Activated naive CD4-positive, alpha-beta T cell treated with anti-CD3 and anti-CD28 coated beads, Interleukin-2, amount 50 U/mL, for 72 hours (primary cell): ENCODE results near the gene EBI3. TPM values are rescaled to one million over a fixed set of nuclear protein-coding genes. Genes with fewer than 3 reads are reported as not detected.
"Not testable (repeated sequence)": the region's sequence is repeated elsewhere in the genome, so short reads cannot be mapped to it uniquely, and the experiment has no call there.

Source experiments
- ATAC-seq, 2 donors: fragments of 150-1000 bp; cut with Tn5 transposase; 2 replicates each; pipeline ENCODE4 v1.10.0; 2021; ENCODE audit warnings: mild to moderate bottlenecking in 2 of 2, moderate library complexity in 2 of 2
- DNase-seq, 2 donors: peaks; one replicate each; pipeline ENCODE4 v3.0.0; 2021 to 2022; ENCODE audit warnings: low spot score in 2 of 2
- H3K27ac Mint-ChIP-seq, 2 donors: one replicate each; pipeline ENCODE4 v1.8.0; 2022; ENCODE audit warnings: mild to moderate bottlenecking in 2 of 2, mixed read lengths in 2 of 2
- H3K36me3 Mint-ChIP-seq, 2 donors: one replicate each; pipeline ENCODE4 v1.8.0; 2022; ENCODE audit warnings: mixed read lengths in 2 of 2
- H3K9me3 Mint-ChIP-seq, 2 donors: one replicate each; pipeline ENCODE4 v1.8.0; 2022; ENCODE audit warnings: mixed read lengths in 2 of 2
- total RNA-seq, 2 donors: library from RNA; stranded (reverse); gene quantifications; one replicate each; pipeline ENCODE4 v1.2.3, GENCODE V29; 2022

The EBI3 gene
- total RNA-seq: 10 to 100 TPM in 1 of 2 donors, 1 to 10 TPM in 1; 1.4 to 34.9 TPM

DNA sequence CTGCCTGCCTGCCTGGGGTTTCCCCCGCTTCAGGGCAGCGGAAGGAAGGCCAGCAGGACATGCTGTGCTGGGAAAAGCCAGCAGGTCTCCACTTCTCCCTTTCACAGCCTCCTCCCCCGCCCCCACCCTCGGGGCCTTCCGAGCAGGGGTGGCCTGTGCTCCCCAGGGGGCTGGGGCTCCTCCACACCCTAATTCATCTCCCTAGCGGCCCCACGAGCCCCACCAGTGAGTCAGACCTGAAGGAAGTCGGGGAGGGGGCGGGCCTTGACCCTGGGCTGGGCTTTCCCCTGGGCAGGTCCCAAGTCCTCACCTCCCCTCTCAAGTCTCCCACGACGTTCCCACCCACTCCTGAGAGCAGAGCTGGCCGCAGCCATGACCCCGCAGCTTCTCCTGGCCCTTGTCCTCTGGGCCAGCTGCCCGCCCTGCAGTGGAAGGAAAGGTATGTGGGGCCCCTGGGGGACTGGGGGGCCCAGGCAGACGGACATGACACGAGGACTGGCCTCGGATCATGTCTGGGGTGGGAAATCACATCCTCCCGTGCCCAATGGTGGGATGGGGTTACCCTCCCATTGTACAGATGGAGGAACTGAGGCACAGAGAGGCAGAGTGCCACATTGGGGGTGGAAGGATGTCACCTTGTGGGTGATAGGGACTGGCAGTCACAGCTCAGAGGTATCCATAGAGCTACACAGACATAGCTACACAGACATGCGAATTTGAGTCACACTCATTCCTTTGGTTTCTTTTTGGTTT is at the start of gene EBI3:
Gene EBI3 (plus strand): TSS at position 345 of the 753 bp plus-strand sequence. CDS start 28 bp downstream, at position 373.
- Mint-ChIP-seq H3K36me3 (no peaks in the 10 kb centered on the region), H3K9me3 (no peaks in the 10 kb centered on the region), H3K27ac (peak within 1 kb of the TSS in 1 of 2 donors; percentile 25)
- ATAC-seq (peak; percentile 86 to 89), DNase-seq (peak; percentile 67 to 80)

DNA sequence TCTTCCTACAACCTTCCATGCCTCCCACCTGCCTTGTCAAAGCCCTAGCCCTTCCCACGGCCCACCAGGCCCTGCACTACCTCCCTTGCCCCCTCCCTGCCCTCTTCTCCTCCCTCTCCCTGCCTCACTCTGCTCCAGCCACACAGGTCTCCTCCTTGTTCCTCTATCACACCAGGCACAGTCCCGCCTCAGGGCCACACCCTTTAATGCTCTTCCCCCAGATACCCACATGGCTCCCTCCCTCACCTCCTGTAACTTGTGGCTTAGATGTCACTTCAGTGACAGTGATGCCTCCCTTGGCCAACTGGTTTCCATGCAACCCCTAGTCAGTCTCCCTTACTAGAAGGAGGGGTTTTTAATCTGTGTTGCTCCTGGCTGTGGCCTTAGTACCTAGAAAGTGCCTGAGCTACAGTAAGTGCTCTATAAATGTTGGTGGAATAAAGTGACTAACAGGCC is 48.2 kb upstream of the EBI3 start:
- H3K27ac Mint-ChIP-seq: peak overlapping the region in 1 of 2 donors; percentile 62
- no peaks in the 10 kb centered on the region for H3K9me3 Mint-ChIP-seq
- ATAC-seq (no peak), DNase-seq (no peak)
- peaks cover 10% of the 10 kb centered on the region in 2 donors for H3K36me3 Mint-ChIP-seq

DNA sequence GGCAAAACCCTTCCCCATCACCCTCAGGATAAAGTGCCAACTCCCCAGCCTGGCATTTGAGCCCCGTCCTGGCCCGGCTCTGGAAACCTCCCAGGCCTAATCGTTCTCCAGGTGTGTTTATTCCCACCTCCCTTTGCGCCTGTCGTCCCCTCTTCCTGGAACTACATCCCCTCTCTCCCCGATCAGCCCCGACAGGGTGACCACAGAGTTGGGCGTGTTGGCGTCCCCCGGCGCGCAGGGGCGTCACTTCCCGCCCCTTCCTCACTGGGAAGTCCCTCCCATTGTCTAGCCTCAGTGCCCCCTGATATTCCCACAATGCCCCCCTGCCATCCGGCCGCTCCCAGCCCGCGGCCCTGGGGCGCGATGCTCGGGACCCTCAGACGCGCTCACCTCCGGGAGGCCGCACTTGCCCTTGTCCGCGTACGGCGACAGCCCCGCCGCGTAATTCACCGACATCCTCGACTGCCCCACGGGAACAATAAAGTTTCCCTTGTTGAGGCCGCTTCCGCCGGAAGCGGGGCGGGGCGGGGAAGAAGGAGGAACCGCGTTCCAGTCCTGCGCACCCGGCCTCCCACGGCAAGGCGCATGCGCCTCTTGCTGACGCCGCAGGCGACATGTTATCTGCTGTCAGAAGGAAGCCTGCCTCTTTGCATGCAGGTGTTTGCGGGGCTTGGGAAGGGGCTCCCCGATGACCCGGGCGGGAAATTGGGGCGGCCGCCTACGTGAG is 47.1 kb upstream of the EBI3 start, which contains the start of the genes ANKRD24 and SIRT6:
Gene ANKRD24 (plus strand): TSS at position 606 of the 727 bp plus-strand sequence. CDS start 3,737 bp downstream, outside the sequence.
Gene SIRT6 (minus strand): TSS at position 480 of the 727 bp plus-strand sequence. CDS start 24 bp downstream, at position 456.
- peak; percentile 91 to 93 for ATAC-seq
- Mint-ChIP-seq H3K36me3 (peaks cover 10% of the 10 kb centered on the region in 2 donors), H3K27ac (peak within 1 kb of the TSS; percentile 98 to 100), H3K9me3 (no peaks in the 10 kb centered on the region)
- peak; percentile 93 to 97 for DNase-seq

DNA sequence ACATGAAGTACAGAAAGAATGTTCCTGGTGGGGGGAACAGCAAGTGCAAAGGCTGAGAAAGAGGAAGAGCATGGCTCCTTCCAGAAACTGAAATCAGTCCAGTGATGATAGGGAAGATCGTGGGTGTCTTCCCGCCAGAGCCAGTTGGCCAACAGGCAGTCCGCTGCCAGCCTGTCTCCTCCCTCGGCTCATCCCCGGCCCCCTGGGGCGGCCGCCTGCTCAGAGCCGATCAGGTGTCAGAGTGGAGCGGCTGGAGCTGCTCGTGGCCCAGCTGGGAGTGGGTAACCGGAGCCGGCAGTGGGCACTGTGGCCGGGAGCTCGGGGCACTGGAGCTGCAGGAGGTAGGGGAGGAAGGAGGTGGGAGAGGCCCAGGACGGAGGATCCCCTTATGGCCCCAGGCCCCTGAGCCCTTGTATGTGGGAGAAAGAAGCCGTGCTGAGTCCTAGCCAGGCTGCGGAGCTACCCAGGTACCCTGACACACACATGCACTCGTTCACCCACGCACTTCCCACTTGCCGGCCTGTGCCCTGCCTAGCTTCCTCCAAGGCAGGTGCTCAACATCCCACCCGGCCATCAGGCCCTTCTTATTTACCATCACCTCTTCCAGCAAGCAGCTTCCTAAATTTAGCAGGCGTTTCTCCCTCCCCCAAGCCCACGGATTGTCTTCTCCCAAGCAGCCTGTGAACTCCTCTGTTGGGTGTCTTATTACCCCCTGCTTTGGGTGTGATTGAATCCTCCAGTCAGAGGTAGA is 45.2 kb upstream of the EBI3 start:
- no peak for ATAC-seq
- DNase-seq: no peak
- H3K36me3 Mint-ChIP-seq: peaks cover 10% of the 10 kb centered on the region in 2 donors
- no peaks in the 10 kb centered on the region for H3K9me3 Mint-ChIP-seq
- no peak overlapping the region for H3K27ac Mint-ChIP-seq

DNA sequence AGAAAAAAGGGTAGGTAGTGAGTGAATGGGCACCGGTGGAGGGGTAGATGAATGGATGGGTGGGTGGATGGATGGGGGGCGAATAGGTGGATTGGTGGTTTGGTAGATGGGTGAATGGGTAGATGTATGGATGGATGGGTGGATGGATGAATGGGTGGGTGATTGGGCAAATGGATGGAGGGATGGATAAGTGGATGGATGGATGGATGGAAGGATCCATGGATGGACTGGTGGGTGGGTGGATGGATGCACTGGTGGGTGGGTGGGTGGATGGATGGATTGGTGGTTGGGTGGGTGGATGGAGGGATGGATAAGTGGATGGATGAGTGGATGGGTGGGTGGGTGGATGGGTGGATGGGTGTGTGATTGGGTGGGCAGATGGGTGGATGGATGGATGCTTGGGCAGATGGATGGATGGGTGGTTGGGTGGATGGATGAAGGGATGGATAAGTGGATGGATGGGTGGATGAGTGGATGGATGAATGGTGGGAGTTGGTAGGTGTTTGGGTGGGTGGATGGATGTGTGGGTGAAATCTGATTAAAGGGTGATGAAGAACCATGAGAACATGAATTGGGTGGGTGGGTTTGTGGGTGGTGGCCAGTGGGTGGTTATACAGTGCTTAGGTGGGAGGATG is 44.5 kb upstream of the EBI3 start:
- Mint-ChIP-seq H3K9me3 (no peaks in the 10 kb centered on the region), H3K36me3 (peaks cover 10% of the 10 kb centered on the region in 2 donors), H3K27ac (no peak overlapping the region)
- DNase-seq (no peak), ATAC-seq (no peak)

DNA sequence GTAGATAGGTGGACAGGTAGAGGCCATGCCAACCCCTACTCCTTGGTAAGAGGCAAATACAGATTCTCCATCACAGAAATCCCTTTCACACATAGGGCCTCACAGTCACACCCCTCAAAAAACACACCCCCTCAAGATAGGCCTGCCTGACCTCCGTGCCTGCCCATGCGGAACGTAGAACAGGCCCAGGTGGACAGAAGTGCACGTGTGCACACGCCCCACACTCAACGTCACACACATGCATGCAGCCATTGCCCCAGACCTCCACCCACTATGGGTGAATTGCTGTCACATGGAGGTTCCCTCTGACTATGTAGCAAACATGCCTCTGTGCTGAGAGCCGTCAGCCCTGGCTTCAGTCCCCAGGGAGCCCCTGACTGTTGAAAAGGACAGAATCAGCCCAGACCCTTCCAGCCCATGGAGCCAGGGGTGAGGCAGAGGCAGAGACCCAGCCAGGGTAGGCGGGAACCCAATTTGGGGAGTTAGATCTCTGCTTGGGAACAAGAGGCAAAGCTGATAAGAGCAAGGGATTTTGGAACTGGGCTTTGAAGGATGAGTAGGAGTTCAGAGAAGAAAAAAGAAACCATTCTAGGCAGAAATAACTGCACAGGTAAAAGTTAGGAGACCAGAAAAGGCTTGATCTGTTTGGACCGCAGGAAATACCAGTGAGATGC is 43.8 kb upstream of the EBI3 start:
- ATAC-seq (no peak), DNase-seq (no peak)
- H3K9me3 Mint-ChIP-seq: no peaks in the 10 kb centered on the region
- peaks cover 10% of the 10 kb centered on the region in 2 donors for H3K36me3 Mint-ChIP-seq
- no peak overlapping the region for H3K27ac Mint-ChIP-seq

DNA sequence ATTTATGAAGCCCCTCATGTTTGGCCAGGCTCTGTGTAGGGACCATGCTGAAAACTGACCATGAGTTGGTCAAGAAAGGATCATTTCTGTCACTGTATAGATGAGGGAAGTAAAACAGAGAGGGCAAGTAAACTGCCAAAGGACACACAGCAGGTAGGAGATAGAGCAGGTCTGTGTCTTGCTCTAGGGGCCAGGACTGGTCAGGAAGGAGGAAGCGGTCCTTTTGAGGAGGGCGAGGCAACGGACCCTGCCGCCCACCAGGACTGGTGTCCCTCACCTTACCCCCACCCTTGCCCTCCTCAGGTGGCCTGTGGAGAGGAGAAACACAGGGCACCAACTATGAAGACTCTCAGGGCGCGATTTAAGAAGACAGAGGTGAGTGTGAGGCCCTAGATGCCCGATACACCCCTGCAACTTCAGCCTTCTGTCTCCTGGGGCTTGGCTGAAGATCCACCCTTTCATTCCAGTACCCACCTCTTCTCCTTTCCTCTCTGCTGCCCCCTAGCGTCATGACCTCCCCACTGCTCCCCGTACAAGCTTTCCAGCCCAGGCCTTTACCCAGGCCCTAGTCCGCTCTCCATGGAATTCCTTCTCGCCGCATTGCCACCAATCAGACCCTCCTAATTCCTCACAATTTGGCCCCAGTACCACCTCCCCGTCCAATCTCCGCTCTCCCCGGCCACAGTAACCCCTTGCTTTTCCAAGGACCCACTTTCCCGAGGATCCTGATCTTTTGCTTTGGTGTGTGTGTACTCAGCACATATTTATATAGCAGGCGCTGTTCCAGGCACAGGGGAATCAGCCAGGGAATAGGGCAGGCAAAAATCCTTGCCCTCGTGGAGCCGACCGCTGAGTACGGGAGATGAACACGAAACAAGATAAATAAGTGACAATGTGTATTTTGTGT is 43.0 kb upstream of the EBI3 start:
- ATAC-seq (peak; percentile 53 to 62), DNase-seq (peak; percentile 67 to 92)
- no peak overlapping the region for H3K27ac Mint-ChIP-seq
- H3K36me3 Mint-ChIP-seq: peaks cover 10% of the 10 kb centered on the region in 2 donors
- H3K9me3 Mint-ChIP-seq: no peaks in the 10 kb centered on the region

DNA sequence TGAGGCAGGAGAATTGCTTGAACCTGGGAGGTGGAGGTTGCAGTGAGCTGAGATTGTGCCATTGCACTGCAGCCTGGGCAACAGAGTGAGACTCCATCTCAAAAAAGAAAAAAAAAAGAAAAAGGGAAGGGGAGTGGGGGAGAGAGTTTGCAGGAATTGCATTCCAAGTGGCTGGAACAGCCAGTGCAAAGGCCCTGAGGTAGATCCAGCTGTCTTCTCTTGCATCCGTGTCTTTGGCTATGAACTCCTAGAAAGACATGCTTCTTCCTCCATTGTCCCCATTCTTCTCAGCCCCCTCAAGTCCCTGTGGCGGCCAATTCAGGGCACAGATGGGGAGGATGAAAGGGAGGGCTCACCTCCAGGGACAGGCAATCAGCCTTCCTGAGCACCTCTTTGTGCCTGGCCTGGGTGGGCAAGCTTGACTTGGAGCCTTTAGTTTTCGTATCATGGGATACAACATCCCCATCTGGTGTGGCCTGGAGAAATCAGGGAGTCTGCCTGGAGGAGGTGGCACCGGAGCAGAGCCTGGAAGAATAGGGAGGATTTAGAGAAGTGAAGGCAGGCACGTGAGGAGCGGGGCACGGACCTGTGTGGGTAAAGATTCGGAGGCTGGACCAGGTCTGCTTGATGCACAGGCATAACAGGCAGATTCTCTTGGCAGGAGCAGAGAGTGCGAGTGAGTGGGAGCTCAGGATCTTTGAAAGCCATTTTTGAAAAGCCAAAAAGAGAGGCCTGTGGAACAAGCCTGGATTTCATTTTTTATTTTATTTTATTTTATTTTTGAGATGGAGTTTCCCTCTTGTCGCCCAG is 41.8 kb upstream of the EBI3 start:
- DNase-seq (no peak), ATAC-seq (no peak)
- H3K27ac Mint-ChIP-seq: no peak overlapping the region
- H3K9me3 Mint-ChIP-seq: no peaks in the 10 kb centered on the region
- peaks cover 3% of the 10 kb centered on the region in 2 donors for H3K36me3 Mint-ChIP-seq

DNA sequence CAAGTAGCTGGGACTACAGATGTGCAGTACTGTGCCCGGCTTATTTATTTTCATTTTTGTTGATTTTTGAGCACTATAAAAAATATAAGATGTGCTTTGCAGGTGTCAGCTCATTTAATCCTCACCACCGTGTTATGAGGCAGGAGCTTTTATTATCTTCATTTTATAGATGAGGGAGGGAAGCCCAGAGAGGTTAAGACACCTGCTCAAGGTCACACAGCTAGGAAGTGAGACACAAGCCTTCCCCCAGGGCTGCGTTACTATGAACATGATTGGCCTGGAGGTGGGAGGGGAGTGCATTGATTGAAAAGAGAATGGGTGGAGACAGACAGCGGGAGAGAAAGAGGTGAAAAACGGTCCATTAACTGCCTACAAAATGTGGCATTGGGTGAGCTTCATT is 39.7 kb upstream of the EBI3 start:
- Mint-ChIP-seq H3K36me3 (no peaks in the 10 kb centered on the region), H3K9me3 (no peaks in the 10 kb centered on the region), H3K27ac (no peak overlapping the region)
- ATAC-seq: no peak
- no peak for DNase-seq

DNA sequence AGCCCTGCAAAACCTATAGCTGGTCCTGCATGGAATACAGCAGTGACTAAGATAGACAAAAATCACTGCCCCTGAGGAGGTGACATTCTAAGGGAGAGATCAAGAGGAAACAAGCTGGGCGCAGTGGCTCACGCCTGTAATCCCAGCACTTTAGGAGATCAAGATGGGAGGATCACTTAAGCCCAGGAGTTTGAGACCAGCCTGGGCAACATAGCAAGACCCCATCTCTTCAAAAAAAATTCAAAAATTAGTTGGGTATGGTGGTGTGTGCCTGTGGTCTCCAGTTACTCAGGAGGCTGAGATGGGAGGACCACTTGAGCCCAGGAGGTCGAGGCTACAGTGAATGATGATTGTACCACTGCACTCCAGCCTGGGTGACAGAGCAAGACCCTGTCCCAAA is 36.8 kb upstream of the EBI3 start:
- not testable (repeated sequence) for H3K27ac Mint-ChIP-seq, ATAC-seq

DNA sequence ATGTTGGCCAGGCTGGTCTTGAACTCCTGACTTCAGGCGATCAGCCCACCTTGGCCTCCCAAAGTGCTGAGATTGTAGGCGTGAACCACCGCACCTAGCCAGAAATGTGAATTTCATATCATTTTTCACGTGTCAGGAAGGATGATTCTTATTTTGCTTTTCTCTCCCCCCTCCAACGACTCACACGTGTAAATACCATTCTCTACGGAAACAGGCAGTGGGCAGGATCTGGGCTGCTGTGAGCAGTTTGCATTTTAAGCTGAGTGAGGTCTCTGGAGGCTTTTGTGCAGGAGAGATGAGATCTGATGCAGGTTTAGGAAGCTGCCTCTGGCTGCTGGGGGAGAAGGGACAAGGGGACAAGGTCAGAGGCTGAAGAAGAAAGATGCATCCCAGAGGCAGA is 35.0 kb upstream of the EBI3 start:
- no peak for DNase-seq
- ATAC-seq: no peak
- Mint-ChIP-seq H3K27ac (no peak overlapping the region), H3K36me3 (peaks cover 14 to 19% of the 10 kb centered on the region in 2 donors), H3K9me3 (peaks cover 0 to 11% of the 10 kb centered on the region in 2 donors)

More for the DNA sequence above, 36.8 kb upstream of the EBI3 start:
- H3K9me3 Mint-ChIP-seq, DNase-seq, H3K36me3 Mint-ChIP-seq: not testable (repeated sequence)

DNA sequence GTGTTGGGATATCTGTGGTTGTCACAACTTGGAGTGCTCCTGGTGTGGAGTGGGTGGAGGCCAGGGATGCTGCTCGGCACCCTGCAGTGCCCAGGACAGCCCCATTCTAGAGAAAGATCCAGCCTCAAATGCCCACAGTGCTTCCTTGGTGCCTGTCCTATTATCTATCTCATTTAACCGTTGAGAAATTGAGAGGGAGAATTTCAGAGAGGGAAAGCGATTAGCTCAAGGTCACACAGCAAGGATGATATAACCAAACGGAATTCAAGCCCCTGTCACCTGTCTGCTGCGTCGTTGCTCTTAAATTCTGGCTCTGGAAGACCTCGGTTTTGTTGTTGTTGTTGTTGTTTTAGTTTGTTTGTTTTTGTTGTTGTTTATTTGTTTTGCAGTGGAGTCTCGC is 33.3 kb upstream of the EBI3 start:
- Mint-ChIP-seq H3K27ac (no peak overlapping the region), H3K36me3 (peaks cover 14 to 19% of the 10 kb centered on the region in 2 donors), H3K9me3 (peaks cover 0 to 11% of the 10 kb centered on the region in 2 donors)
- DNase-seq: no peak
- ATAC-seq: no peak

DNA sequence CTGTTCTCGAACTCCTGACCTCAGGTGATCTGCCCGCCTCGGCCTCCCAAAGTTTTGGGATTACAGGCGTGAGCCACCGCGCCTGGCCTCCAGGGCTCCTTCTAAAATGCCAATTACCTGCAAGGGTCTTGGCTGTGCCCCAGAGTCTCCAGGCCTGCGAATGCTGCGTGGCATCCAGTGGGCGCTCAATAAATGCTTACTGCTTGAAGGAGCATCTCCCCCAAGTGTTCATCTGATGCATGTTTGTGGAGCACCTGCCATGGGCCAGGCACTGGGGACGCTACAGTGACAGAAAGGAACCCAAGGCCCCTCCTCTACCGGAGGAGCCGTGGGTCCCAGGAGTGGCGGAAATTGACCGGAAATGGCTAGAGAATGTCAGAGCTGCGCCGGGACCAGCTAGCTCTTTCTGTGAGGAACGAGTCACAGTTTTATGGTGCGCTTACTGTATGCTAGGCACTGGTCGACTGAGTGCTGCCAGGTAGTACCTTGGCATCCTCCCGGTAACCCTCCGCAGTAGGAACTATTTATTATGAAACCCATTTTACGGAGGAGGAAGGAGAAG is 32.7 kb upstream of the EBI3 start:
- Mint-ChIP-seq H3K27ac (no peak overlapping the region), H3K36me3 (peaks cover 14 to 19% of the 10 kb centered on the region in 2 donors), H3K9me3 (peaks cover 0 to 11% of the 10 kb centered on the region in 2 donors)
- ATAC-seq (no peak), DNase-seq (no peak)

DNA sequence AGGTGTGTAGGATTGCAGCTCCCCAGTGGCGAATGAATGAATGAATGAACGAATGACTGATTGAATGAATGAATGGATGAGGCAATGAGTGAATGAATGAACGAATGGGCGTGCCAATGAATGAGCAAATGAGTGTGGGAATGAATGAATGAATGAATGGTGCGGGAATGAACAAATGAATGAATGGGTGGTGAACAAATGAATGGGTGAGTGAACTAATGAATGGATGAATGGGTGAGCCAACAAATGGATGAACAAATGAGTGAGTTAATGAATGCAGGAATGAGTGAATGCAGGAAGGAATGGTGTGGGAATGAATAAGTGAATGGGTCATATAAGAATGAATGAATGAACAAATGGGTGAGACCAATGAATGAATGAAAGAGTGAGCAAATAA is 32.1 kb upstream of the EBI3 start:
- Mint-ChIP-seq H3K36me3 (peaks cover 14 to 19% of the 10 kb centered on the region in 2 donors), H3K27ac (no peak overlapping the region), H3K9me3 (peaks cover 0 to 11% of the 10 kb centered on the region in 2 donors)
- ATAC-seq (no peak), DNase-seq (no peak)
